ENCODE results near the gene DOK7.

DOK7 gene

GRCh38 chr4:3426465-3427133 lies 36.5 kb upstream of the DOK7 start:
- FAIRE-seq (no peak), DNase-seq (ENCODE audit: insufficient read length, low spot score) (no peak)
- TF ChIP-seq PAX5 (IDR thresholded peaks at IDR 0.05; ENCODE audit: insufficient read depth, low read length, severe bottlenecking) = no peak

- DNase-seq (ENCODE audit: insufficient read length, low spot score) = no peak
- TF ChIP-seq POLR2A (IDR thresholded peaks at IDR 0.05; ENCODE audit: low read depth, low read length) (no peak), SPI1 (IDR thresholded peaks at IDR 0.05; ENCODE audit: low read depth, low read length) (no peak), POLR2AphosphoS5 (IDR thresholded peaks at IDR 0.05; ENCODE audit: low read depth, low read length) (no peak), PAX5 (IDR thresholded peaks at IDR 0.05; ENCODE audit: insufficient read depth, low read length, severe bottlenecking) (no peak), TAF1 (IDR thresholded peaks at IDR 0.05; ENCODE audit: low read depth, low read length) (no peak), POU2F2 (IDR thresholded peaks at IDR 0.05; ENCODE audit: low read depth, low read length) (no peak)
- no peak for FAIRE-seq
These were observed 36.0 kb upstream of the DOK7 start for GRCh38 chr4:3427134-3427476.

GRCh38 chr4:3427706-3428446 lies 35.2 kb upstream of the DOK7 start:
- DNase-seq (ENCODE audit: insufficient read length, low spot score) (no peak), FAIRE-seq (no peak)
- no peak for TF ChIP-seq POLR2A (IDR thresholded peaks at IDR 0.05; ENCODE audit: low read depth, low read length)
- no peak for TF ChIP-seq TAF1 (IDR thresholded peaks at IDR 0.05; ENCODE audit: low read depth, low read length)
- TF ChIP-seq POLR2AphosphoS5 (IDR thresholded peaks at IDR 0.05; ENCODE audit: low read depth, low read length) = no peak
- TF ChIP-seq SPI1 (IDR thresholded peaks at IDR 0.05; ENCODE audit: low read depth, low read length) = no peak
- no peak for TF ChIP-seq POU2F2 (IDR thresholded peaks at IDR 0.05; ENCODE audit: low read depth, low read length)
- TF ChIP-seq PAX5 (IDR thresholded peaks at IDR 0.05; ENCODE audit: insufficient read depth, low read length, severe bottlenecking) = no peak

- no peak for TF ChIP-seq PAX5 (IDR thresholded peaks at IDR 0.05; ENCODE audit: insufficient read depth, low read length, severe bottlenecking)
- no peak for TF ChIP-seq TAF1 (IDR thresholded peaks at IDR 0.05; ENCODE audit: low read depth, low read length)
- TF ChIP-seq POU2F2 (IDR thresholded peaks at IDR 0.05; ENCODE audit: low read depth, low read length) = no peak
- DNase-seq (ENCODE audit: insufficient read length, low spot score) (no peak), FAIRE-seq (no peak)
These were observed 33.5 kb upstream of the DOK7 start for GRCh38 chr4:3429651-3430050.

GRCh38 chr4:3430524-3430923 lies 32.6 kb upstream of the DOK7 start:
- no peak for TF ChIP-seq POU2F2 (IDR thresholded peaks at IDR 0.05; ENCODE audit: low read depth, low read length)
- no peak for TF ChIP-seq PAX5 (IDR thresholded peaks at IDR 0.05; ENCODE audit: insufficient read depth, low read length, severe bottlenecking)
- no peak for TF ChIP-seq TAF1 (IDR thresholded peaks at IDR 0.05; ENCODE audit: low read depth, low read length)
- TF ChIP-seq POLR2A (IDR thresholded peaks at IDR 0.05; ENCODE audit: low read depth, low read length) = no peak
- no peak for TF ChIP-seq POLR2AphosphoS5 (IDR thresholded peaks at IDR 0.05; ENCODE audit: low read depth, low read length)
- TF ChIP-seq SPI1 (IDR thresholded peaks at IDR 0.05; ENCODE audit: low read depth, low read length) = no peak
- no peak for DNase-seq (ENCODE audit: insufficient read length, low spot score)
- no peak for FAIRE-seq

GRCh38 chr4:3431446-3431993 lies 31.6 kb upstream of the DOK7 start:
- no peak for FAIRE-seq
- no peak for DNase-seq (ENCODE audit: insufficient read length, low spot score)
- TF ChIP-seq TAF1 (IDR thresholded peaks at IDR 0.05; ENCODE audit: low read depth, low read length) (no peak), PAX5 (IDR thresholded peaks at IDR 0.05; ENCODE audit: insufficient read depth, low read length, severe bottlenecking) (no peak), POLR2A (IDR thresholded peaks at IDR 0.05; ENCODE audit: low read depth, low read length) (no peak), POU2F2 (IDR thresholded peaks at IDR 0.05; ENCODE audit: low read depth, low read length) (no peak), SPI1 (IDR thresholded peaks at IDR 0.05; ENCODE audit: low read depth, low read length) (no peak), POLR2AphosphoS5 (IDR thresholded peaks at IDR 0.05; ENCODE audit: low read depth, low read length) (no peak)

- FAIRE-seq (no peak), DNase-seq (ENCODE audit: insufficient read length, low spot score) (no peak)
- TF ChIP-seq POU2F2 (IDR thresholded peaks at IDR 0.05; ENCODE audit: low read depth, low read length) = no peak
- no peak for TF ChIP-seq PAX5 (IDR thresholded peaks at IDR 0.05; ENCODE audit: insufficient read depth, low read length, severe bottlenecking)
- TF ChIP-seq SPI1 (IDR thresholded peaks at IDR 0.05; ENCODE audit: low read depth, low read length) = no peak
- TF ChIP-seq POLR2AphosphoS5 (IDR thresholded peaks at IDR 0.05; ENCODE audit: low read depth, low read length) = no peak
- TF ChIP-seq TAF1 (IDR thresholded peaks at IDR 0.05; ENCODE audit: low read depth, low read length) = no peak
- TF ChIP-seq POLR2A (IDR thresholded peaks at IDR 0.05; ENCODE audit: low read depth, low read length) = no peak
These were observed 30.7 kb upstream of the DOK7 start for GRCh38 chr4:3432381-3432790.

GRCh38 chr4:3433138-3433869 lies 29.8 kb upstream of the DOK7 start:
- TF ChIP-seq TAF1 (IDR thresholded peaks at IDR 0.05; ENCODE audit: low read depth, low read length) (no peak), POU2F2 (IDR thresholded peaks at IDR 0.05; ENCODE audit: low read depth, low read length) (no peak), POLR2A (IDR thresholded peaks at IDR 0.05; ENCODE audit: low read depth, low read length) (no peak), SPI1 (IDR thresholded peaks at IDR 0.05; ENCODE audit: low read depth, low read length) (no peak), PAX5 (IDR thresholded peaks at IDR 0.05; ENCODE audit: insufficient read depth, low read length, severe bottlenecking) (no peak), POLR2AphosphoS5 (IDR thresholded peaks at IDR 0.05; ENCODE audit: low read depth, low read length) (no peak)
- DNase-seq (ENCODE audit: insufficient read length, low spot score) (no peak), FAIRE-seq (no peak)

- TF ChIP-seq SPI1 (IDR thresholded peaks at IDR 0.05; ENCODE audit: low read depth, low read length) = no peak
- TF ChIP-seq TAF1 (IDR thresholded peaks at IDR 0.05; ENCODE audit: low read depth, low read length) = no peak
- no peak for TF ChIP-seq PAX5 (IDR thresholded peaks at IDR 0.05; ENCODE audit: insufficient read depth, low read length, severe bottlenecking)
- TF ChIP-seq POLR2AphosphoS5 (IDR thresholded peaks at IDR 0.05; ENCODE audit: low read depth, low read length) = no peak
- no peak for TF ChIP-seq POLR2A (IDR thresholded peaks at IDR 0.05; ENCODE audit: low read depth, low read length)
- no peak for TF ChIP-seq POU2F2 (IDR thresholded peaks at IDR 0.05; ENCODE audit: low read depth, low read length)
- DNase-seq (ENCODE audit: insufficient read length, low spot score) (no peak), FAIRE-seq (no peak)
These were observed 28.0 kb upstream of the DOK7 start for GRCh38 chr4:3434881-3435685.
